Testis (tissue), 3 donors: ENCODE measurements around the gene PGLYRP2. TPM values are rescaled to one million over a fixed set of nuclear protein-coding genes. Genes with fewer than 3 reads are reported as not detected.
"Not testable (repeated sequence)": the region's sequence is repeated elsewhere in the genome, so short reads cannot be mapped to it uniquely, and the experiment has no call there.

ENCODE experiments used
- DNase-seq: peaks from one replicate; pipeline ENCODE4 v3.0.0-alpha.2; 2019
- H3K27ac ChIP-seq, 2 donors: fragments of 200-600 bp; sonication (generic); one replicate each; pipeline ENCODE4 v1.5.1; 2019
- H3K27me3 ChIP-seq: fragments of 200-600 bp; sonication (generic); one replicate; pipeline ENCODE4 v1.5.1; 2019
- H3K36me3 ChIP-seq: fragments of 200-600 bp; sonication (generic); one replicate; pipeline ENCODE4 v1.5.1; 2017; ENCODE audit warnings: low read depth; ENCODE audit errors: missing control alignments
- H3K4me1 ChIP-seq: fragments of 200-600 bp; sonication (generic); one replicate; pipeline ENCODE4 v1.5.1; 2019
- H3K4me3 ChIP-seq, 2 donors: fragments of 200-600 bp; sonication (generic); one replicate each; pipeline ENCODE4 v1.5.1; 2017 to 2019
- H3K9me3 ChIP-seq: fragments of 200-600 bp; sonication (generic); one replicate; pipeline ENCODE4 v1.5.1; 2017
- POLR2A ChIP-seq: fragments of 450-650 bp; IDR thresholded peaks from one replicate; pipeline ENCODE4 v1.6.1; 2017; ENCODE audit warnings: antibody characterized with exemption, mild to moderate bottlenecking, moderate library complexity
- WGBS, 2 donors: methylation state at CpG; one replicate each; pipeline ENCODE4 v1.1.5; 2018; 5-methylcytosine and 5-hydroxymethylcytosine counted together
- intact Hi-C: fragments of 100-400 bp; cut with DNase I; formaldehyde crosslinking; loops from one replicate; pipeline ENCODE4 v1.15.1; 2023; ENCODE audit warnings: low total_unique reads
- polyA plus RNA-seq: library from polyadenylated mRNA; stranded (reverse); fragments of 350-450 nt; fragmentation: Illumina TruSeq; extraction: RNeasy Lipid Tissue Mini Kit (QIAGEN cat#74804); gene quantifications from one replicate; pipeline ENCODE4 v1.2.3, GENCODE V29; 2014; ENCODE audit warnings: low read depth, low replicate concordance; ENCODE audit not compliant: insufficient read depth
- total RNA-seq, 2 donors: library from RNA; depleted of rRNA; stranded (reverse); fragments of >200 nt; gene quantifications; one replicate each; pipeline ENCODE4 v1.2.3, GENCODE V29; 2016
- TF ChIP-seq, protein P1 (sequence below), 3 experiments: fragments of 450-650 bp in 2 of 3; fragments of 200-600 bp in 1 of 3; sonication (generic) in 1 of 3; IDR thresholded peaks; one replicate each; pipeline ENCODE4 v1.5.1; 2016 to 2019; ENCODE audit warnings: antibody characterized with exemption in 3 of 3, mild to moderate bottlenecking in 2 of 3, moderate library complexity in 1 of 3

PGLYRP2 gene
- total and polyA plus RNA-seq, 3 donors from 2014 or later: 27.8 to 44.4 (median 43.7) TPM

DNA sequence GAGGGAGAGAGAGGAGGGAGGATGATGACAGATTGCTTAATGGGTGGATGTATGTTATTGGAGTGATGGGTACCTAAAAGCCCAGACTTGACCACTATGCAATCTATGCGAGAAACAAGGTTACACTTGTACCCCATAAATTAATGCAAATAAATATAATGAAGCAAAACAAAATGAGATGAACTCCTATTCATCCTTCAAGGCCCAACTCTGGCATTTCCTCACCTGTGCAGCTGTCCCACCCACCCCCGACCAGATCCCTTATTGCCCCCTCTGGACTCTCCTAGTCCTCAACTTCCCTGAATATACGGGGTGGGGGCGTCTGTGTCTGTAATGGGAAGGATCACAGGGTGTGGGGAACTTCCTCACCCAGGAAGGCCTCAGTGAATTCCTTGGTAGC lies 4.1 kb downstream of the PGLYRP2 start:
- no peak for TF ChIP-seq POLR2A
- TF ChIP-seq, protein P1, sequence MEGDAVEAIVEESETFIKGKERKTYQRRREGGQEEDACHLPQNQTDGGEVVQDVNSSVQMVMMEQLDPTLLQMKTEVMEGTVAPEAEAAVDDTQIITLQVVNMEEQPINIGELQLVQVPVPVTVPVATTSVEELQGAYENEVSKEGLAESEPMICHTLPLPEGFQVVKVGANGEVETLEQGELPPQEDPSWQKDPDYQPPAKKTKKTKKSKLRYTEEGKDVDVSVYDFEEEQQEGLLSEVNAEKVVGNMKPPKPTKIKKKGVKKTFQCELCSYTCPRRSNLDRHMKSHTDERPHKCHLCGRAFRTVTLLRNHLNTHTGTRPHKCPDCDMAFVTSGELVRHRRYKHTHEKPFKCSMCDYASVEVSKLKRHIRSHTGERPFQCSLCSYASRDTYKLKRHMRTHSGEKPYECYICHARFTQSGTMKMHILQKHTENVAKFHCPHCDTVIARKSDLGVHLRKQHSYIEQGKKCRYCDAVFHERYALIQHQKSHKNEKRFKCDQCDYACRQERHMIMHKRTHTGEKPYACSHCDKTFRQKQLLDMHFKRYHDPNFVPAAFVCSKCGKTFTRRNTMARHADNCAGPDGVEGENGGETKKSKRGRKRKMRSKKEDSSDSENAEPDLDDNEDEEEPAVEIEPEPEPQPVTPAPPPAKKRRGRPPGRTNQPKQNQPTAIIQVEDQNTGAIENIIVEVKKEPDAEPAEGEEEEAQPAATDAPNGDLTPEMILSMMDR (IDR thresholded peaks at IDR 0.05): no peak
- Histone ChIP-seq H3K27me3 (no peaks in the 10 kb centered on the region), H3K27ac (no peak overlapping the region), H3K4me1 (peaks cover 4% of the 10 kb centered on the region), H3K4me3 (no peak overlapping the region), H3K9me3 (no peaks in the 10 kb centered on the region), H3K36me3 (no peaks in the 10 kb centered on the region)
- intact Hi-C loops: no loop called here
- WGBS, 2 donors: 70 to 78% methylated on average over 4 of the region's 4 CpGs
- no peak for DNase-seq

DNA sequence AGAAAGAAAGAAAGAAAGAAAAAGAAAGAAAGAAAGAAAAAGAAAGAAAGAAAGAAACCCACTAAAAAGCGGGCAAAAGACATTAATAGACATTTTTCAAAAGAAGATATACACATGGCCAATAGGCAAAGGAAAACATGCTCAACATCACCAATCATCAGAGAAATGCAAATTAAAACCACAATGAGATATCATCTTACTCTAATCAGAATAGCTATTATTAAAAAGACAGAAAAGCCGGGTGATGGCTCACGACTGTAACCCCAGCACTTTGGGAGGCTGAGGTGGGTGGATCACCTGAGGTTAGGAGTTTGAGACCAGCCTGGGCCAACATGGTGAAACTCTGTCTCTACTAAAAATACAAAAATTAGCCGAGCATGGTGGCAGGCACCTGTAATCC lies 5.5 kb downstream of the PGLYRP2 start:
- H3K4me1 ChIP-seq, H3K27ac ChIP-seq, H3K27me3 ChIP-seq, H3K4me3 ChIP-seq, intact Hi-C loops, H3K36me3 ChIP-seq, H3K9me3 ChIP-seq, DNase-seq: not testable (repeated sequence)
- WGBS, 2 donors: 71 to 80% methylated on average over 4 of the region's 4 CpGs

DNA sequence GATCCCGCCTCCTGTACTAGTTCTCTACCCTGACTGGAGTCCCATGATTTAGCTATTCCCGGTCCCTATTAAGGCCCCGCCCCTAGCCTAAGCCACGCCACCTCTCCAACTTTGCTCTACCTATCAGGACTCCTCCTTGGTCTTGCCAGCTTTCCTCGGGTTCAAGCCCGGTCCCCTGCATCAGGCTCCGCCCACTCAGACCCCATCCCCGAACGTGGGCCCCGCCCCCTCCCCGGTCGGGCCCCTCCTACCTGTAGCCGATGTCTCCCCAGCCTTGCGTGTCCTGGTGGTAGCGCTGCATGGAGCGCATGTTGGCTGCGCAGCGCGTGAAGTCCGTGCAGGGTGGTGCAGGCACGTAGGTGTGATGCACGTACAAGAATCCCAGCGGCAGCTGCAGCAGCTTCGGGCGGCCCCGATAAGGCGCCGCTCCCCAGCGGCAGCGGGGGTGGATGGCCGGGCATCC lies 7.6 kb downstream of the PGLYRP2 start:
- Histone ChIP-seq H3K27me3 (no peaks in the 10 kb centered on the region), H3K9me3 (no peaks in the 10 kb centered on the region), H3K4me1 (no peaks in the 10 kb centered on the region), H3K27ac (no peak overlapping the region), H3K4me3 (peak overlapping the region in 1 of 2 donors; percentile 24), H3K36me3 (no peaks in the 10 kb centered on the region)
- 43 to 49% methylated on average over 8 to 31 of the region's 31 CpGs for WGBS, 2 donors
- no peak for DNase-seq
- TF ChIP-seq, protein P1 (IDR thresholded peaks at IDR 0.05): no peak
- no peak for TF ChIP-seq POLR2A
- intact Hi-C loops: no loop called here

DNA sequence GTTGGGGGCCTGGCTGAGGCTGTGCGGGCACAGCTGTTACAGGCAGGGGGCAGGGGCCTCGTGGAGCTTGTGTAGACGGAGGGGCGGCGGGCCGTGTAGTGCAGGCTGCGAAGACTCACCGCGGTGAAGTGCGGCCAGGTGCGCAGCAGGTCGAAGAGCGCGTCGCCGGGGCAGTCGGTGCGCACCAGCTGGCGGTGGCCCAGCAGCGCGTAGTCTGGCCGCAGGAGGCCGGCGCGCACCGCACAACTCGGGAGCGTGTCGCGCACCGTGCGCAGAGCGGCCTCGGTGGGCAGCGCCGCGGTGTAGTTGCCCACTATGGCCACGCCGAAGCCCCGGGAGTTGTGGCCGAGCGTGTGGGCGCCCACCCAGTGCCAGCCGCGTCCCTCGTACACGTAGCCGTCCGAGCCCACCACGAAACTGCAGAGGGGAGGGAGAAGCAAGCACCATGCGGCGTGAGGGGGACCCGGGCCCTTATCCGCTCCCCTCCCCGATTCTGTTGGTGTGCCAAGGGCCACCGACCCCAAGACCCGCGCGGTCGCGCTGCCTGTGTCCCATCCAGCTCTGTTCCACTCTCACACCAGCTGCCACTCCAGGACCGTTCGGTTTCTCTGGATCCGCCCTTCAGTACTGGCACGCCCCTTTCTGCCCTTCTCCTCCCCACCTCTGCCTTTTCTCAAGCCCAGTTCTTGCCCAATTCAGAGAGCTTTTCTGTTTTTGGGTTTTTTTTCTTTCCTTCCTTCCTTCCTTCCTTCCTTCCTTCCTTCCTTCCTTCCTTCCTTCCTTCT lies 9.6 kb downstream of the PGLYRP2 start:
- Histone ChIP-seq H3K9me3 (no peaks in the 10 kb centered on the region), H3K27me3 (no peaks in the 10 kb centered on the region), H3K36me3 (no peaks in the 10 kb centered on the region), H3K4me1 (no peaks in the 10 kb centered on the region), H3K4me3 (peak overlapping the region in 1 of 2 donors; percentile 31), H3K27ac (no peak overlapping the region)
- WGBS, 2 donors: 3 to 5% methylated on average over 13 to 23 of the region's 65 CpGs
- intact Hi-C loops: no loop called here
- TF ChIP-seq, protein P1 (IDR thresholded peaks at IDR 0.05): no peak
- no peak for TF ChIP-seq POLR2A
- no peak for DNase-seq

DNA sequence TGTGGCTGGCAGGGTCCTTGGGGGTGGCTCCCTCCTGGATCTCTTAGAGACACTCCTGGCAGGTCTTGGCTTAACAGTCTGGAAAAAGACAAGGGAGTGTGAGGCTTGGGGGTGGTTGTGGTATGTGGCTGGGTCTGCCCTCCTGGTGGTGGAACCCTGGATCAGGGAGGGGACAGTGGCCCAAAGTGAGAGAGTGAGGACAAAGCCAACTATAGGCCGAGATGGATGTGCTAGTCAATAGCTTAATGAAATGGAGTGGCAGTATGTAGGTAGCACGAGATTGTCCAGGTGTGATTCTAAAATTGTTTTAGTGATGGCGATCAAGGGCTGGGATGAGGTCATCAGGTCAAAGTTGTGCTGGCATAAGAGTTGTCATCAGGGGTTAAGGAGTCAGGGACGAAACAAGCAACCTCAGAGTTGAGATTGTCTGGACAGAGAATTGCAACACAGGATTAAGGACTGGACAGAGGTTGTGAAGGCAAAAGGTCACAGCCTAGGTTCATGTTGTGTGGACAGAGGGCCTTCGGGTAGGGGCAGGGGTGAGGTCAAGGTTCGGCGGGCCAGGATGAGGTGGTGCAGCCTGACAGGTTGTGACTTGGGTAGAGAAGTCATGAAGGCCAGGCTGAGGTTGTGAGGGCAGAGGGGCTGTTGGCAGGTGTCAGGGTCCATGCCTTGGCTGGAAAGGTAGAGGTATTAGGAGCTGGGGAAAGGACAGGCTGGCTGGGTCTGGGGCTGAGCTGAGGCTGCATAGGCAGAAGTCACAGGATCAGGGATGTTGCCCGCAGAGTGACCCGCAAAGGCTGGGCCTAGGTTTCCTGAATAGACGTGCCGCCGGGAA lies 10.4 kb downstream of the PGLYRP2 start:
- Histone ChIP-seq H3K4me3 (no peak overlapping the region), H3K27ac (no peak overlapping the region), H3K36me3 (no peaks in the 10 kb centered on the region), H3K27me3 (no peaks in the 10 kb centered on the region), H3K4me1 (no peaks in the 10 kb centered on the region), H3K9me3 (no peaks in the 10 kb centered on the region)
- no peak for DNase-seq
- WGBS, 2 donors: 49 to 60% methylated on average over 9 to 12 of the region's 12 CpGs
- TF ChIP-seq POLR2A: no peak
- TF ChIP-seq, protein P1 (IDR thresholded peaks at IDR 0.05): no peak
- intact Hi-C loops: no loop called here
